ENCODE measurements around the gene CASZ1.

Gene CASZ1

DNA sequence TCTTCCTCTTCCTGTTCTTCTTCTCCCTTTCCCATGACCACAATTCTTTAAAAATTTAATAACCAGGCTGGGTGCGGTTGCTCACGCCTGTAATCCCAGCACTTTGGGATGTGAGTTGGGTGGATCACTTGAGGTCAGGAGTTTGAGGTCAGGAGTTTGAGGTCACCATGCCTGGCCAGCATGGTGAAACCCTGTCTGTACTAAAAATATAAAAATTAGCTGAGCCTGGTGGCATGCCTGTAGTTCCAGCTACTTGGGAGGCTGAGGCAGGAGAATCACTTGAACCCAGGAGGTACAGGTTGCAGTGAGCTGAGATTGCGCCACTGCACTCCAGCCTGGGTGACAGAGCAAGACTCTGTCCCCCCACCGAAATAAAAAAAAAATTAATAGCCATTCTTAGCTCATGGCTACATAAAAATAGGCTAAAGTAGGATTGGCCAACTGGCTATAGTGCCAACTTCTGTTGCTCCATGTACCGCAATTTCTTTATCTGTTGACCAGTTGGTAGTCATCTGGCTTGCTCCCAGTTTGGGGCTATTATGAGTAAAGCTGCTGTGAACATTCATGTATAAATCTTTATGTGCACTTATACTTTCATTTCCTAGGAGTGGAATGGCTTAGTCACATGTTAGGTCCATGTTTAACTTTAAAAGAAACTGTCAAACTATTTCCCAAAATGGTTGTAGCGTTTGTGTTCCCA is 185.4 kb downstream of the CASZ1 start:
- TF ChIP-seq, protein P1, sequence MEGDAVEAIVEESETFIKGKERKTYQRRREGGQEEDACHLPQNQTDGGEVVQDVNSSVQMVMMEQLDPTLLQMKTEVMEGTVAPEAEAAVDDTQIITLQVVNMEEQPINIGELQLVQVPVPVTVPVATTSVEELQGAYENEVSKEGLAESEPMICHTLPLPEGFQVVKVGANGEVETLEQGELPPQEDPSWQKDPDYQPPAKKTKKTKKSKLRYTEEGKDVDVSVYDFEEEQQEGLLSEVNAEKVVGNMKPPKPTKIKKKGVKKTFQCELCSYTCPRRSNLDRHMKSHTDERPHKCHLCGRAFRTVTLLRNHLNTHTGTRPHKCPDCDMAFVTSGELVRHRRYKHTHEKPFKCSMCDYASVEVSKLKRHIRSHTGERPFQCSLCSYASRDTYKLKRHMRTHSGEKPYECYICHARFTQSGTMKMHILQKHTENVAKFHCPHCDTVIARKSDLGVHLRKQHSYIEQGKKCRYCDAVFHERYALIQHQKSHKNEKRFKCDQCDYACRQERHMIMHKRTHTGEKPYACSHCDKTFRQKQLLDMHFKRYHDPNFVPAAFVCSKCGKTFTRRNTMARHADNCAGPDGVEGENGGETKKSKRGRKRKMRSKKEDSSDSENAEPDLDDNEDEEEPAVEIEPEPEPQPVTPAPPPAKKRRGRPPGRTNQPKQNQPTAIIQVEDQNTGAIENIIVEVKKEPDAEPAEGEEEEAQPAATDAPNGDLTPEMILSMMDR (IDR thresholded peaks at IDR 0.05; ENCODE audit: low read depth, low read length): no peak
- no peak overlapping the region for H3K4me3 ChIP-seq (ENCODE audit: low read depth, low read length)

DNA sequence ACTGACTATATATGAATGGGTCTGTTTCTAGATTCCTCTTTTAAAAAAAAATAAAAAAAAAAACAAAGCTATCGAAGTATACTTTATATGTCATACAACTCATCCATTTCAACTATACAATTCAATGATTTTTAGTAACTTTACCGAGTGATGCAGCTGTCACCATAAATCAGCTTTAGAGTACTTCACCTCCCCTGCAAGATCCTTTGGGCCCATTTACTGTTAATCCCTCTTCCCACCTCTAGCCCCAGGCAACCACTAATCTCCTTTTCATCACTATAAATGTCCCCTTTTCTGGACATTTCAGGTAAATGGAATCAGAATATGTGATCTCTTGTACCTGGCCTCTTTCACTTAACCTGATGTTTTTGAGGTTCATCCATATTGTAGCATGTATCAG is 187.8 kb downstream of the CASZ1 start:
- no peak overlapping the region for H3K4me3 ChIP-seq (ENCODE audit: low read depth, low read length)
- TF ChIP-seq, protein P1 (IDR thresholded peaks at IDR 0.05; ENCODE audit: low read depth, low read length): no peak

DNA sequence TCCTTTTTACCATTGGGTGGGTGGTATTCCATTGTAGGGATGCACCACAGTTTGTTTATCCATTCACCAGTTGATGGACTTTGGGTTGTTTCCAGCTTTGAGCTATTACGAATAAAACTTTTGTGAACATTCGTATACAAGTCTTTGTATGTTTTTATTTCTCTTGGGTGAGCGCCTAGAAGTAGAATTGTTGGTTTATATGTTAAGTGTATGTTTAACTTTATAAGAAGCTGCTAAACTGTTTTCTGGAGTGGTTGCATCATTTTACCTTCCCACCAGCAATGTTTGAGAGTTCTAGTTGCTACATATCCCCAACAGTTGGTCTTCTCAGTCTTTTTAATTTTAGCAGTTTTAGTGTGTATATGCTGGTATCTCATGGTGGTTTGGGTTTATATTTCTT is 189.2 kb downstream of the CASZ1 start:
- TF ChIP-seq, protein P1 (IDR thresholded peaks at IDR 0.05; ENCODE audit: low read depth, low read length): no peak
- H3K4me3 ChIP-seq (ENCODE audit: low read depth, low read length): no peak overlapping the region

DNA sequence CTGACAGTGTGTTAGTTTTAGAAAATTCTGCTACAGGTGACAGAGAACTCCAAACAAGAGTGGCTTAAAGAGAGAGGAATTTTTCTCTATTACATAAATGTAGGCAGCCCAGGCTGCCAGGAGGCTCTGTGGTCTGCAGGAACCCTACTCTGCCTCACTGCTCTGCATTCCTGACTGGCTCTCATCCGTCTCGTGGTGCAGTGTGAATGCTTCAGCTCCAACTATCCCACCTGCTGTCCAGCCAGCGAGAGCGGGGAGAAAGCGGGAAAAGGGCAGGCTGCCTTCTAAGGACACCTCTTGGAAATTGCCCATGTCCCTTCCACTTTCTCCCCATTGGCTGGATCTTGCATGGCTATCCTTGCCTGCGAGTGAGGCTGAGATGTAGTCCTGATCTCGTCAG is 190.4 kb downstream of the CASZ1 start:
- no peak overlapping the region for H3K4me3 ChIP-seq (ENCODE audit: low read depth, low read length)

DNA sequence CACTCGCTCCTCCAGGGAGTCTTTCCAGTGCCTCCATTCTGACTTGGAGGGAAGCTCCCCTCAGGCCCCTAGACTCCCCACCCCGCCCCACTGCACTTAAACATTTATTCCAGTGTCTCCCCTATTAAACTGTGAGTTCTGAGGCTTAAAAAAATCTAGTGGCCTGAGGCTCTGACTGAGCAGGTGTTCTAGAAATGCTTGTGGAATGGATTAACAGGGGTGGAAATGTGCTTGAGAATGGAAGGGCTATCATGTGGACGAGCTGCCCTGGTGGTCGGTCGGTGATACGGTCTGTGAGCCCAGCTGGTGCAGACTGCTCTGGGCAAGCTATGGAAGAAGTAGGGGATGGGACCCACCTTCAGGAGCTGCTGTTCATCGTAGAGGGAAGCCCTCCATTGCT is 191.5 kb downstream of the CASZ1 start:
- TF ChIP-seq, protein P1 (IDR thresholded peaks at IDR 0.05; ENCODE audit: low read depth, low read length): no peak
- H3K4me3 ChIP-seq (ENCODE audit: low read depth, low read length): no peak overlapping the region

More for the DNA sequence above, 190.4 kb downstream of the CASZ1 start:
- TF ChIP-seq, protein P1 (IDR thresholded peaks at IDR 0.05; ENCODE audit: low read depth, low read length): no peak

DNA sequence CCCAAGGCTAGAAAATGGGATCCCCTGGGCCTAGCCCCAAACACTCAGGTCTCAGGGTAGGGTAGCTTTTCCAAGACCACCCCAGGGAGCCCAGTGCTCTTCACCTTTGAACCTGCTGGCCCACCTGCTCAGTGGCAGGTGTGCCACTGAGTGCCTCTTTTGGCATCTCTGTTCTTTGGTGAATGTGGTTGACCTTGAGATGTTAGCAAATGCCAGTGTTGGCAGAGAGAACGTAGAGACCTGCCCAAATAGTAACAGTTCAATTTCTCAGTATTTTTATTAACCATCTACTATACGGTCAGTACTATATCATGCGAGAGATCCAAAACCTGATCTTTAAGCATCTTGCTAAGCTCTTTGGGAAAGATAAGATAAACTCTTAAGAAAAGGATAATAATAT is 193.5 kb downstream of the CASZ1 start:
- TF ChIP-seq, protein P1 (IDR thresholded peaks at IDR 0.05; ENCODE audit: low read depth, low read length): no peak
- H3K4me3 ChIP-seq (ENCODE audit: low read depth, low read length): no peak overlapping the region

DNA sequence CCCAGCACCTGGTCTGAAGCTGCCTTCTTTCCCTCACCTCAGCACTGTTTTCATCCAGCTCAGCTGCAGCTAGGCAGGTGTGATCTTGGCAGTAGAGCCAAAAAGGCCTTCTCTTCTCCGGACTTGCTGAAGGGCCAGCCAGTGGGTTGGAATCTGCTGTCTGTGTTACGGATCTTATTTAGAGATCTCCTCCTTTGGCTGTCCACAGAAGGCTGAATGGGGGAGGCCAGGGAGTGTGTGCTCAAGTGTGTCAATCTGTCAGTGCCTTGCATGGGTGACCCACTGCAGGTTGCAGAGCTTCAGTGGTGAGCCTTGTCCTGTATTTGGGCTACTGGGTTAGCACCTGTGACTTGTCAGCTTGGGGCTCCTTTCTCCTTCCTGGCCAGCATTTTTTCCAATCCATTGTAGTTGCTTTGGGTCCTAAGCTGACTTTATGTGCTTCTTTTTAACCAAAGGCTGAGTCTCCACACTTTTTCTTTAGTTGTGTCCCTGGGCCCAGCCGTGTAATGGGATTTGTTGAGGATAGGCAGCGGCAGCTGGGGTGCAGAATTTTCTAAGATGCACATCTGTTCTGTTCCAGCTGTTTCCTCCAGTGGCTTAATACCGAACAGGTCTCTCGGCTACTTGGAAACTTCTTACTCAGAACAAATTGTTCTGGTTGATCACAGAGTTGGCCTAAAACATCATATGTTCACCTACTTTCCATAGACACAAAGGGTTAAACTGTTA is 194.9 kb downstream of the CASZ1 start:
- no peak overlapping the region for H3K4me3 ChIP-seq (ENCODE audit: low read depth, low read length)
- TF ChIP-seq, protein P1 (IDR thresholded peaks at IDR 0.05; ENCODE audit: low read depth, low read length): no peak
